Upper lobe of left lung (tissue), 6 donors: ENCODE data around the gene COL20A1. TPM values are rescaled to one million over a fixed set of nuclear protein-coding genes. Genes with fewer than 3 reads are reported as not detected.

Experiments
- ATAC-seq, 2 donors: fragments of 200-7000 bp; cut with Tn5 transposase; one replicate each; pipeline ENCODE4 v1.9.1; 2022; ENCODE audit warnings: mild to moderate bottlenecking in 2 of 2, moderate library complexity in 2 of 2; ENCODE audit not compliant: low FRiP score in 2 of 2
- DNase-seq, 2 donors: peaks; one replicate each; pipeline ENCODE4 v3.0.0-alpha.2; 2019 to 2020
- H3K27ac ChIP-seq, 4 donors: fragments of 200-600 bp; sonication (generic); one replicate each; pipeline ENCODE4 v1.5.1; 2016 to 2019
- H3K27me3 ChIP-seq, 4 donors: fragments of 200-600 bp; sonication (generic); one replicate each; pipeline ENCODE4 v1.5.1; 2017 to 2019
- H3K36me3 ChIP-seq, 4 donors: fragments of 200-600 bp; sonication (generic); one replicate each; pipeline ENCODE4 v1.5.1; 2016 to 2019
- H3K4me1 ChIP-seq, 4 donors: fragments of 200-600 bp; sonication (generic); one replicate each; pipeline ENCODE4 v1.5.1; 2018 to 2019
- H3K4me3 ChIP-seq, 4 donors: fragments of 200-600 bp; sonication (generic); one replicate each; pipeline ENCODE4 v1.5.1; 2017 to 2019; ENCODE audit warnings: mild to moderate bottlenecking in 2 of 4, moderate library complexity in 1 of 4
- H3K9me3 ChIP-seq, 4 donors: fragments of 200-600 bp; sonication (generic); one replicate each; pipeline ENCODE4 v1.5.1; 2018 to 2019
- EP300 ChIP-seq, 4 donors: sonication (generic); formaldehyde crosslinking; IDR thresholded peaks; one replicate each; pipeline ENCODE4 v1.5.1; 2017; ENCODE audit warnings: antibody characterized with exemption in 4 of 4, control low read depth in 2 of 4
- POLR2A ChIP-seq, 4 donors: fragments of 450-650 bp; IDR thresholded peaks; one replicate each; pipeline ENCODE4 v1.5.1; 2016 to 2017; ENCODE audit warnings: antibody characterized with exemption in 4 of 4, mild to moderate bottlenecking in 2 of 4
- POLR2AphosphoS5 ChIP-seq, 2 donors: sonication (generic); formaldehyde crosslinking; IDR thresholded peaks; one replicate each; pipeline ENCODE4 v1.5.1; 2017; ENCODE audit warnings: antibody characterized with exemption in 2 of 2
- WGBS, 2 donors: methylation state at CpG; one replicate each; pipeline ENCODE4 v1.1.5; 2017 to 2018; 5-methylcytosine and 5-hydroxymethylcytosine counted together
- total RNA-seq, 6 donors: library from RNA; depleted of rRNA in 4 of 6; stranded (reverse); fragments of >200 nt in 4 of 6; gene quantifications; one replicate each; pipeline versions ENCODE4 v1.1.0 to v1.2.1, GENCODE V29; 2016 to 2021
- TF ChIP-seq, protein P1 (sequence below), 6 experiments: fragments of 450-650 bp in 4 of 6; fragments of 200-600 bp in 2 of 6; sonication (generic) in 2 of 6; IDR thresholded peaks; one replicate each; pipeline ENCODE4 v1.5.1; 2016 to 2019; ENCODE audit warnings: antibody characterized with exemption in 6 of 6
- donor health status: DM: no; HTN: no; CAD: no; lungs with moderate emphysema.
- donor health status: DM: no; HTN: yes; CAD: no; lungs with severe emphysema.

The COL20A1 gene
- total RNA-seq, 6 donors from 2014 or later = 0.03 TPM; not detected in 5

DNA sequence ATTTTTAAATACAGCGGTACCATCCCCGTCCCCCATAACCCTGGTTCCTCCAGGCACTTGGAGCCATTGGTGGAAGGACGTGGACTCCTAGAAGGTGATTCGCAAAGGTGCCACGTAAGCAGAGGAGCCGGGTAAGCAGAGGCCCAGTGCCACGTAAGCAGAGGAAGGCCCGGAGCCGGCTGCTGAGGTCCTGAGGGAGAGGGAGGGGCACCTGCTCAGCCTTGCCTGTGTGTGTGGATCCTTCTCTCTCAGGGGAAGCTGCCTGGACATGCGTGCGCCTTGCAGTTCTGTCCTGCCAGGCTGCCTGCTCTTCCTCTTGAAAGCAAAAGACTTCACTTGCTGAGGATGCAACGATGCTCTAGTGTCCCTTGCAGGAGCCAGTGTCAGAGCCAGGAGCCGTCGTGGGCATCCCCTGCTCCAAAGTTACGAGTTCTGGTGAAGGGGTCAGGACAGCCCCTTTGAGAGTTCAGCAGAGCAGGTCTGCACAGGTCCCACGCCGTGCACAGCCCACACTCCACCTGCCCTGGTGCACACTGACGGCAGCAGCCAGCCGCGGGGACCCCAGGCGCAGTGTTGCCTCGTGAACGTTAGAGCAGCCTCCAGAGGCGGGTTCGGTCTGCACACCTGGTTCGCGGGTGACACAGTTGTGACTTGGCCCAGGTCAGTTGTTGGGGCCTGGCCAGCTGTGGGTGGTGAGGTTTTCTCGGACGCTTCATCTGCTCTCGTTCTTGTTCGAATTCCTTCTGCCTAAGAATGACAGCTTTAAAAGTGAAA is 36.9 kb upstream of the COL20A1 start:
- Histone ChIP-seq H3K4me3 (no peak overlapping the region), H3K27me3 (peaks cover 1 to 35% (median 21%) of the 10 kb centered on the region in 4 donors), H3K4me1 (peaks cover 13 to 22% (median 15%) of the 10 kb centered on the region in 4 donors), H3K27ac (no peak overlapping the region), H3K36me3 (no peaks in the 10 kb centered on the region), H3K9me3 (no peaks in the 10 kb centered on the region)
- peak in 1 of 2 donors; percentile 62 for DNase-seq
- no peak for ATAC-seq
- TF ChIP-seq, protein P1, sequence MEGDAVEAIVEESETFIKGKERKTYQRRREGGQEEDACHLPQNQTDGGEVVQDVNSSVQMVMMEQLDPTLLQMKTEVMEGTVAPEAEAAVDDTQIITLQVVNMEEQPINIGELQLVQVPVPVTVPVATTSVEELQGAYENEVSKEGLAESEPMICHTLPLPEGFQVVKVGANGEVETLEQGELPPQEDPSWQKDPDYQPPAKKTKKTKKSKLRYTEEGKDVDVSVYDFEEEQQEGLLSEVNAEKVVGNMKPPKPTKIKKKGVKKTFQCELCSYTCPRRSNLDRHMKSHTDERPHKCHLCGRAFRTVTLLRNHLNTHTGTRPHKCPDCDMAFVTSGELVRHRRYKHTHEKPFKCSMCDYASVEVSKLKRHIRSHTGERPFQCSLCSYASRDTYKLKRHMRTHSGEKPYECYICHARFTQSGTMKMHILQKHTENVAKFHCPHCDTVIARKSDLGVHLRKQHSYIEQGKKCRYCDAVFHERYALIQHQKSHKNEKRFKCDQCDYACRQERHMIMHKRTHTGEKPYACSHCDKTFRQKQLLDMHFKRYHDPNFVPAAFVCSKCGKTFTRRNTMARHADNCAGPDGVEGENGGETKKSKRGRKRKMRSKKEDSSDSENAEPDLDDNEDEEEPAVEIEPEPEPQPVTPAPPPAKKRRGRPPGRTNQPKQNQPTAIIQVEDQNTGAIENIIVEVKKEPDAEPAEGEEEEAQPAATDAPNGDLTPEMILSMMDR (IDR thresholded peaks at IDR 0.05) = no peak
- TF ChIP-seq POLR2AphosphoS5 (IDR thresholded peaks at IDR 0.05) (no peak), EP300 (IDR thresholded peaks at IDR 0.05) (no peak), POLR2A (IDR thresholded peaks at IDR 0.05) (no peak)
- 55 to 57% methylated on average over 17 to 31 of the region's 31 CpGs for WGBS, 2 donors

GRCh38 chr20:63256954-63257353 is 36.0 kb upstream of the COL20A1 start:
- H3K4me3 ChIP-seq = no peak overlapping the region
- no peak overlapping the region for H3K27ac ChIP-seq
- DNase-seq (no peak), ATAC-seq (no peak)
- WGBS, 2 donors = 88 to 90% methylated on average over 4 of the region's 4 CpGs
- H3K9me3 ChIP-seq = no peaks in the 10 kb centered on the region
- no peaks in the 10 kb centered on the region for H3K36me3 ChIP-seq
- peaks cover 13 to 22% (median 15%) of the 10 kb centered on the region in 4 donors for H3K4me1 ChIP-seq
- TF ChIP-seq, protein P1 (IDR thresholded peaks at IDR 0.05) = no peak
- TF ChIP-seq POLR2A (IDR thresholded peaks at IDR 0.05) (no peak), EP300 (IDR thresholded peaks at IDR 0.05) (no peak), POLR2AphosphoS5 (IDR thresholded peaks at IDR 0.05) (no peak)
- peaks cover 1 to 35% (median 21%) of the 10 kb centered on the region in 4 donors for H3K27me3 ChIP-seq

GRCh38 chr20:63257629-63258028 is 35.4 kb upstream of the COL20A1 start:
- DNase-seq (no peak), ATAC-seq (no peak)
- peaks cover 1 to 33% (median 19%) of the 10 kb centered on the region in 4 donors for H3K27me3 ChIP-seq
- 86 to 87% methylated on average over 13 of the region's 13 CpGs for WGBS, 2 donors
- H3K36me3 ChIP-seq = no peaks in the 10 kb centered on the region
- H3K9me3 ChIP-seq = no peaks in the 10 kb centered on the region
- H3K4me3 ChIP-seq = no peak overlapping the region
- peaks cover 13 to 22% (median 15%) of the 10 kb centered on the region in 4 donors for H3K4me1 ChIP-seq
- no peak overlapping the region for H3K27ac ChIP-seq
- no peak for TF ChIP-seq POLR2A (IDR thresholded peaks at IDR 0.05)
- no peak for TF ChIP-seq POLR2AphosphoS5 (IDR thresholded peaks at IDR 0.05)
- TF ChIP-seq, protein P1 (IDR thresholded peaks at IDR 0.05) = no peak
- no peak for TF ChIP-seq EP300 (IDR thresholded peaks at IDR 0.05)

DNA sequence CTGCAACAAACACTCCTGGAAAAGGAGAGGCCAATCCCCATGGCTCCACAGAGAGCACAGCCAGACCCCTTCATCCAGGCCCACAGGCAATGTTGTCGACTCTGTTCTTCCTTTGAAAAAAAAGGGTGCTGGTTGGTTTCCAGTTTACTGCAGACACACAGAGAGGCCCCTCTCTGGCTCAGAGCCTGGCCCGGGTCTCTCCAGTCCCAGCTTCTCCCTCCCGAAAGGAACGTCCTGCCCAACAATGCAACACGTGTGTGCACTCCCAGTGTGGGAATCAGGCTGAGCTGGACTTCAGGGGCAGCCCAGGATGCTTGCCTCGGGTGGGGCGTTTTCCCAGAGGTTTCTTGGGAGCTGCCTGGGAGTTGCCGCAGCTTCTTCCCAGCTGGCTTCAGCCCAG is 34.2 kb upstream of the COL20A1 start:
- Histone ChIP-seq H3K27me3 (peaks cover 1 to 25% (median 15%) of the 10 kb centered on the region in 4 donors), H3K4me3 (no peak overlapping the region), H3K4me1 (peaks cover 6 to 11% (median 7%) of the 10 kb centered on the region in 4 donors), H3K9me3 (no peaks in the 10 kb centered on the region), H3K27ac (no peak overlapping the region), H3K36me3 (no peaks in the 10 kb centered on the region)
- DNase-seq (no peak), ATAC-seq (no peak)
- 47% methylated on average over 8 of the region's 8 CpGs for WGBS, 2 donors
- TF ChIP-seq POLR2A (IDR thresholded peaks at IDR 0.05) = no peak
- no peak for TF ChIP-seq POLR2AphosphoS5 (IDR thresholded peaks at IDR 0.05)
- no peak for TF ChIP-seq EP300 (IDR thresholded peaks at IDR 0.05)
- TF ChIP-seq, protein P1 (IDR thresholded peaks at IDR 0.05) = no peak
